Activated CD4-positive, alpha-beta memory T cell treated with anti-CD3 and anti-CD28 coated beads, Interleukin-2, amount 10 ng/mL, durations not matched to agents 7 days and 5 days (primary cell): ENCODE data around the gene TMEM141. TPM values are rescaled to one million over a fixed set of nuclear protein-coding genes. Genes with fewer than 3 reads are reported as not detected.
A peak's percentile ranks its signal among the peaks of the same experiment; 100 is the strongest.
"Not testable (repeated sequence)": the region's sequence is repeated elsewhere in the genome, so short reads cannot be mapped to it uniquely, and the experiment has no call there.

Experiments used
- CTCF ChIA-PET: fragments of 350-600 bp; sonication (Branson Sonifier 250); formaldehyde crosslinking; loops from one replicate; lab custom pipeline; 2021; ENCODE audit warnings: antibody characterized with exemption, inconsistent platforms; lab: Charles Lee
- POLR2A ChIA-PET: fragments of 350-600 bp; sonication (Branson Sonifier 250); formaldehyde crosslinking; loops from one replicate; lab custom pipeline; 2021; ENCODE audit warnings: antibody characterized with exemption; lab: Charles Lee
- DNase-seq: peaks from one replicate; pipeline ENCODE4 v3.0.0-alpha.2; 2020
- H3K27ac Mint-ChIP-seq: one replicate; pipeline ENCODE4 v1.8.0; 2021; ENCODE audit warnings: mild to moderate bottlenecking, mixed read lengths
- H3K27me3 Mint-ChIP-seq: one replicate; pipeline ENCODE4 v1.8.0; 2021; ENCODE audit warnings: mixed read lengths
- H3K36me3 Mint-ChIP-seq: one replicate; pipeline ENCODE4 v1.8.0; 2021; ENCODE audit warnings: low read depth, mixed read lengths
- H3K4me1 Mint-ChIP-seq: one replicate; pipeline ENCODE4 v1.8.0; 2021; ENCODE audit warnings: mixed read lengths
- H3K4me3 Mint-ChIP-seq: one replicate; pipeline ENCODE4 v1.8.0; 2021; ENCODE audit warnings: mild to moderate bottlenecking, mixed read lengths
- H3K9me3 Mint-ChIP-seq: one replicate; pipeline ENCODE4 v1.8.0; 2021; ENCODE audit warnings: mixed read lengths
- total RNA-seq, 2 experiments: library from RNA; stranded (reverse); gene quantifications; one replicate each; pipeline ENCODE4 v1.2.3, GENCODE V29; 2021

The TMEM141 gene
- total RNA-seq, 2 experiments from 2014 or later: 39.6 to 42.9 TPM

GRCh38 chr9:136757751-136758140, 33.4 kb upstream of the TMEM141 start:
- H3K27me3 Mint-ChIP-seq: peaks cover 2% of the 10 kb centered on the region
- H3K36me3 Mint-ChIP-seq: peaks cover 3% of the 10 kb centered on the region
- H3K27ac Mint-ChIP-seq: no peak overlapping the region
- H3K9me3 Mint-ChIP-seq: peaks cover 13% of the 10 kb centered on the region
- ChIA-PET CTCF (interaction anchor here (0.6 to 1.9 kb wide), 5 partner anchors 8 to 77 kb away, joined by 3 to 8 read pairs (median 4); no protein-coding TSS in a partner anchor), POLR2A (interaction anchor here (0.9 to 1.6 kb wide), 3 partner anchors 9 to 31 kb away, joined by 3 to 4 read pairs (median 3); partner anchors contain the start of gene LCN6)
- DNase-seq: no peak
- H3K4me3 Mint-ChIP-seq: no peak overlapping the region
- peaks cover 2% of the 10 kb centered on the region for H3K4me1 Mint-ChIP-seq

- Mint-ChIP-seq H3K4me1 (peaks cover 2% of the 10 kb centered on the region), H3K36me3 (peaks cover 3% of the 10 kb centered on the region), H3K27ac (no peak overlapping the region), H3K27me3 (peaks cover 2% of the 10 kb centered on the region), H3K4me3 (no peak overlapping the region), H3K9me3 (peaks cover 11% of the 10 kb centered on the region)
- no peak for DNase-seq
- ChIA-PET POLR2A (interaction anchor here (1.5 kb wide), 1 partner anchor 30 kb away, joined by 4 read pairs; no protein-coding TSS in a partner anchor), CTCF (interaction anchor here (0.7 to 1.9 kb wide), 4 partner anchors 10 to 332 kb away, joined by 3 to 8 read pairs (median 5); no protein-coding TSS in a partner anchor)
These were observed 32.1 kb upstream of the TMEM141 start for GRCh38 chr9:136759001-136759400.

- ChIA-PET CTCF (interaction anchor here (1.2 to 1.9 kb wide), 3 partner anchors 9 to 31 kb away, joined by 4 to 7 read pairs (median 7); no protein-coding TSS in a partner anchor), POLR2A (no interaction called here)
- Mint-ChIP-seq H3K27ac (no peak overlapping the region), H3K9me3 (peaks cover 11% of the 10 kb centered on the region), H3K36me3 (peaks cover 3% of the 10 kb centered on the region), H3K4me1 (peaks cover 2% of the 10 kb centered on the region), H3K4me3 (no peak overlapping the region), H3K27me3 (peaks cover 2% of the 10 kb centered on the region)
- no peak for DNase-seq
These were observed 31.5 kb upstream of the TMEM141 start for GRCh38 chr9:136759436-136760325.

- ChIA-PET CTCF (interaction anchor here (1.2 to 1.8 kb wide), 3 partner anchors 10 to 31 kb away, joined by 3 to 7 read pairs (median 4); no protein-coding TSS in a partner anchor), POLR2A (interaction anchor here (1.4 kb wide), 1 partner anchor 13 kb away, joined by 4 read pairs; no protein-coding TSS in a partner anchor)
- no peak for DNase-seq
- no peak overlapping the region for H3K4me3 Mint-ChIP-seq
- H3K4me1 Mint-ChIP-seq: peaks cover 2% of the 10 kb centered on the region
- H3K27ac Mint-ChIP-seq: no peak overlapping the region
- peaks cover 2% of the 10 kb centered on the region for H3K36me3 Mint-ChIP-seq
- peaks cover 9% of the 10 kb centered on the region for H3K9me3 Mint-ChIP-seq
- H3K27me3 Mint-ChIP-seq: peaks cover 2% of the 10 kb centered on the region
These were observed 30.7 kb upstream of the TMEM141 start for GRCh38 chr9:136760424-136760823.

GRCh38 chr9:136760834-136761544, 30.2 kb upstream of the TMEM141 start:
- not testable (repeated sequence) for H3K4me1 Mint-ChIP-seq, H3K36me3 Mint-ChIP-seq, H3K9me3 Mint-ChIP-seq, H3K27ac Mint-ChIP-seq, H3K27me3 Mint-ChIP-seq, H3K4me3 Mint-ChIP-seq
- CTCF ChIA-PET: interaction anchor here (1.2 to 1.8 kb wide), 3 partner anchors 10 to 31 kb away, joined by 3 to 7 read pairs (median 4); no protein-coding TSS in a partner anchor
- POLR2A ChIA-PET: interaction anchor here (1.4 kb wide), 1 partner anchor 12 kb away, joined by 4 read pairs; no protein-coding TSS in a partner anchor
- peak; percentile 33 for DNase-seq

GRCh38 chr9:136761545-136761981, 29.6 kb upstream of the TMEM141 start:
- no peak for DNase-seq
- Mint-ChIP-seq H3K27ac (no peak overlapping the region), H3K9me3 (no peaks in the 10 kb centered on the region), H3K4me3 (no peak overlapping the region), H3K27me3 (no peaks in the 10 kb centered on the region), H3K4me1 (peaks cover 4% of the 10 kb centered on the region), H3K36me3 (no peaks in the 10 kb centered on the region)
- POLR2A ChIA-PET: interaction anchor here (1.2 to 1.4 kb wide), 2 partner anchors 10 to 12 kb away, joined by 4 read pairs; no protein-coding TSS in a partner anchor
- CTCF ChIA-PET: interaction anchor here (1.3 to 1.8 kb wide), 2 partner anchors 11 to 32 kb away, joined by 3 to 7 read pairs; no protein-coding TSS in a partner anchor

- DNase-seq: no peak
- Mint-ChIP-seq H3K27ac (no peak overlapping the region), H3K4me3 (no peak overlapping the region), H3K36me3 (no peaks in the 10 kb centered on the region), H3K4me1 (peaks cover 10% of the 10 kb centered on the region), H3K9me3 (no peaks in the 10 kb centered on the region), H3K27me3 (peaks cover 5% of the 10 kb centered on the region)
- POLR2A ChIA-PET: interaction anchor here (1.2 kb wide), 1 partner anchor 11 kb away, joined by 4 read pairs; no protein-coding TSS in a partner anchor
- CTCF ChIA-PET: no interaction called here
These were observed 28.9 kb upstream of the TMEM141 start for GRCh38 chr9:136762221-136762691.

- H3K4me1 Mint-ChIP-seq: peaks cover 12% of the 10 kb centered on the region
- POLR2A ChIA-PET: interaction anchor here (0.9 to 1.2 kb wide), 2 partner anchors 12 to 35 kb away, joined by 3 to 4 read pairs; no protein-coding TSS in a partner anchor
- CTCF ChIA-PET: no interaction called here
- H3K27me3 Mint-ChIP-seq: peaks cover 10% of the 10 kb centered on the region
- no peaks in the 10 kb centered on the region for H3K9me3 Mint-ChIP-seq
- DNase-seq: peak; percentile 43
- H3K27ac Mint-ChIP-seq: no peak overlapping the region
- H3K36me3 Mint-ChIP-seq: no peaks in the 10 kb centered on the region
- no peak overlapping the region for H3K4me3 Mint-ChIP-seq
These were observed 28.1 kb upstream of the TMEM141 start for GRCh38 chr9:136762915-136763648.

GRCh38 chr9:136763649-136764035, 27.5 kb upstream of the TMEM141 start:
- CTCF ChIA-PET: no interaction called here
- POLR2A ChIA-PET: interaction anchor here (0.9 kb wide), 1 partner anchor 35 kb away, joined by 3 read pairs; no protein-coding TSS in a partner anchor
- H3K4me3 Mint-ChIP-seq: no peak overlapping the region
- H3K27me3 Mint-ChIP-seq: peaks cover 10% of the 10 kb centered on the region
- no peak for DNase-seq
- H3K9me3 Mint-ChIP-seq: no peaks in the 10 kb centered on the region
- no peaks in the 10 kb centered on the region for H3K36me3 Mint-ChIP-seq
- H3K27ac Mint-ChIP-seq: no peak overlapping the region
- peaks cover 12% of the 10 kb centered on the region for H3K4me1 Mint-ChIP-seq

- CTCF ChIA-PET: no interaction called here
These were observed 26.7 kb upstream of the TMEM141 start, which contains the start of gene LCN15 for GRCh38 chr9:136764301-136764891. LCN15 (minus strand) TSS chr9:136764518; CDS start chr9:136764488, 30 bp downstream.

GRCh38 chr9:136765041-136765440, 26.1 kb upstream of the TMEM141 start:
- CTCF ChIA-PET: no interaction called here
- peaks cover 14% of the 10 kb centered on the region for H3K4me1 Mint-ChIP-seq
- peaks cover 10% of the 10 kb centered on the region for H3K27me3 Mint-ChIP-seq
- H3K4me3 Mint-ChIP-seq: no peak overlapping the region
- H3K9me3 Mint-ChIP-seq: no peaks in the 10 kb centered on the region
- H3K36me3 Mint-ChIP-seq: no peaks in the 10 kb centered on the region
- H3K27ac Mint-ChIP-seq: no peak overlapping the region
- no peak for DNase-seq
- POLR2A ChIA-PET: no interaction called here

More at GRCh38 chr9:136764301-136764891, 26.7 kb upstream of the TMEM141 start, which contains the start of gene LCN15:
- Mint-ChIP-seq H3K4me3 (no peak within 1 kb of the TSS), H3K36me3 (no peaks in the 10 kb centered on the region), H3K27ac (no peak within 1 kb of the TSS), H3K27me3 (peaks cover 10% of the 10 kb centered on the region), H3K9me3 (no peaks in the 10 kb centered on the region), H3K4me1 (peaks cover 12% of the 10 kb centered on the region)
- POLR2A ChIA-PET: no interaction called here
- no peak for DNase-seq
